ENCODE measurements around the gene PRSS8. TPM values are rescaled to one million over a fixed set of nuclear protein-coding genes. Genes with fewer than 3 reads are reported as not detected.
"Not testable (repeated sequence)": the region's sequence is repeated elsewhere in the genome, so short reads cannot be mapped to it uniquely, and the experiment has no call there.

Gene PRSS8
- total RNA-seq, 1 donor from 2014 or later, result not detected

- no peaks in the 10 kb centered on the region for H3K36me3 Mint-ChIP-seq (ENCODE audit: low read depth)
- peak overlapping the region; percentile 84 for H3K4me3 Mint-ChIP-seq
- H3K27me3 Mint-ChIP-seq (ENCODE audit: low read depth), result peaks cover 27% of the 10 kb centered on the region
- TF ChIP-seq CTCF (conservative IDR thresholded peaks at IDR 0.05), result peak; percentile 98
- peak overlapping the region; percentile 89 for H3K27ac Mint-ChIP-seq (ENCODE audit: unreplicated experiment)
- no peaks in the 10 kb centered on the region for H3K9me3 Mint-ChIP-seq
- peak; percentile 99 for DNase-seq (ENCODE audit: low read depth, low spot score)
- peaks cover 6% of the 10 kb centered on the region for H3K4me1 Mint-ChIP-seq
These were observed 6.8 kb upstream of the PRSS8 start for GRCh38 chr16:31142109-31143010.

GRCh38 chr16:31141489-31142108 lies 6.1 kb upstream of the PRSS8 start:
- no peak for TF ChIP-seq CTCF (conservative IDR thresholded peaks at IDR 0.05)
- peaks cover 20% of the 10 kb centered on the region for H3K27me3 Mint-ChIP-seq (ENCODE audit: low read depth)
- H3K4me1 Mint-ChIP-seq, result peaks cover 6% of the 10 kb centered on the region
- H3K4me3 Mint-ChIP-seq, result peak overlapping the region; percentile 84
- no peaks in the 10 kb centered on the region for H3K36me3 Mint-ChIP-seq (ENCODE audit: low read depth)
- H3K9me3 Mint-ChIP-seq, result no peaks in the 10 kb centered on the region
- H3K27ac Mint-ChIP-seq (ENCODE audit: unreplicated experiment), result peak overlapping the region; percentile 89
- DNase-seq (ENCODE audit: low read depth, low spot score), result no peak

- H3K27me3 Mint-ChIP-seq (ENCODE audit: low read depth), result peaks cover 17% of the 10 kb centered on the region
- not testable (repeated sequence) for H3K4me1 Mint-ChIP-seq; H3K27ac Mint-ChIP-seq (ENCODE audit: unreplicated experiment); H3K4me3 Mint-ChIP-seq; H3K9me3 Mint-ChIP-seq; DNase-seq (ENCODE audit: low read depth, low spot score); H3K36me3 Mint-ChIP-seq (ENCODE audit: low read depth)
These were observed 5.5 kb upstream of the PRSS8 start for GRCh38 chr16:31141071-31141469.

- TF ChIP-seq CTCF (conservative IDR thresholded peaks at IDR 0.05), result no peak
- no peaks in the 10 kb centered on the region for H3K9me3 Mint-ChIP-seq
- H3K36me3 Mint-ChIP-seq (ENCODE audit: low read depth), result no peaks in the 10 kb centered on the region
- peaks cover 21% of the 10 kb centered on the region for H3K4me1 Mint-ChIP-seq
- H3K27ac Mint-ChIP-seq (ENCODE audit: unreplicated experiment), result no peak overlapping the region
- no peak for DNase-seq (ENCODE audit: low read depth, low spot score)
- peaks cover 14% of the 10 kb centered on the region for H3K27me3 Mint-ChIP-seq (ENCODE audit: low read depth)
- no peak overlapping the region for H3K4me3 Mint-ChIP-seq
These were observed 3.4 kb upstream of the PRSS8 start for GRCh38 chr16:31138621-31139578.

- not testable (repeated sequence) for H3K27ac Mint-ChIP-seq (ENCODE audit: unreplicated experiment); H3K36me3 Mint-ChIP-seq (ENCODE audit: low read depth); H3K9me3 Mint-ChIP-seq; H3K4me3 Mint-ChIP-seq; DNase-seq (ENCODE audit: low read depth, low spot score)
- peaks cover 24% of the 10 kb centered on the region for H3K4me1 Mint-ChIP-seq
- peaks cover 12% of the 10 kb centered on the region for H3K27me3 Mint-ChIP-seq (ENCODE audit: low read depth)
These were observed 1.4 kb upstream of the PRSS8 start for GRCh38 chr16:31136822-31137499.

GRCh38 chr16:31136287-31136662 lies 748 bp upstream of the PRSS8 start:
- Mint-ChIP-seq H3K27ac (ENCODE audit: unreplicated experiment) (no peak overlapping the region), H3K9me3 (no peaks in the 10 kb centered on the region), H3K36me3 (ENCODE audit: low read depth) (no peaks in the 10 kb centered on the region), H3K4me3 (peak overlapping the region; percentile 36), H3K27me3 (ENCODE audit: low read depth) (peaks cover 12% of the 10 kb centered on the region), H3K4me1 (peaks cover 21% of the 10 kb centered on the region)
- TF ChIP-seq CTCF (conservative IDR thresholded peaks at IDR 0.05), result no peak
- no peak for DNase-seq (ENCODE audit: low read depth, low spot score)
